GM19324 (cell line): ENCODE measurements around the gene ANGPT4.

Experiments
- ATAC-seq: cut with Tn5 transposase; IDR thresholded peaks from one replicate; pipeline ENCODE4 v1.9.1; 2021; ENCODE audit warnings: mild to moderate bottlenecking, moderate library complexity; ENCODE audit not compliant: unreplicated experiment, low FRiP score

ANGPT4 gene

GRCh38 chr20:848193-848592 is 67.9 kb downstream of the ANGPT4 start:
- ATAC-seq, result no peak

GRCh38 chr20:846894-847278 is 69.2 kb downstream of the ANGPT4 start:
- no peak for ATAC-seq

GRCh38 chr20:845941-846893 is 69.9 kb downstream of the ANGPT4 start:
- no peak for ATAC-seq

- ATAC-seq, result no peak
Observed at GRCh38 chr20:845226-845868, 70.8 kb downstream of the ANGPT4 start.

GRCh38 chr20:844473-845225 is 71.5 kb downstream of the ANGPT4 start:
- ATAC-seq, result peak; percentile 87

GRCh38 chr20:843912-844311 is 72.2 kb downstream of the ANGPT4 start:
- ATAC-seq, result no peak

- no peak for ATAC-seq
Observed at GRCh38 chr20:842547-842940, 73.6 kb downstream of the ANGPT4 start.

- no peak for ATAC-seq
Observed at GRCh38 chr20:841568-842546, 74.3 kb downstream of the ANGPT4 start.

GRCh38 chr20:840858-841567 is 75.1 kb downstream of the ANGPT4 start:
- no peak for ATAC-seq

GRCh38 chr20:840503-840857 is 75.7 kb downstream of the ANGPT4 start:
- ATAC-seq, result no peak

- ATAC-seq, result no peak
Observed at GRCh38 chr20:839626-840025, 76.5 kb downstream of the ANGPT4 start.

GRCh38 chr20:839015-839414 is 77.1 kb downstream of the ANGPT4 start:
- ATAC-seq, result no peak

GRCh38 chr20:836190-836589 is 79.9 kb downstream of the ANGPT4 start:
- ATAC-seq, result no peak

- ATAC-seq, result no peak
Observed at GRCh38 chr20:835608-836045, 80.5 kb downstream of the ANGPT4 start.

GRCh38 chr20:834151-834746 is 81.9 kb downstream of the ANGPT4 start:
- peak; percentile 7 for ATAC-seq

- ATAC-seq, result peak; percentile 98
Observed at GRCh38 chr20:833450-834150, 82.5 kb downstream of the ANGPT4 start, which contains the start of gene FAM110A. TSS of gene FAM110A (plus strand) at chr20:833715. CDS start at chr20:844805, 11,090 bp downstream.

- ATAC-seq, result no peak
Observed at GRCh38 chr20:833121-833449, 83.0 kb downstream of the ANGPT4 start.

GRCh38 chr20:831956-832355 is 84.2 kb downstream of the ANGPT4 start:
- no peak for ATAC-seq
